HG03060 (cell line): ENCODE data around the gene RIOK3.
"Not testable (repeated sequence)": the region's sequence is repeated elsewhere in the genome, so short reads cannot be mapped to it uniquely, and the experiment has no call there.

Source experiments
- ATAC-seq: cut with Tn5 transposase; IDR thresholded peaks from one replicate; pipeline ENCODE4 v1.9.1; 2021; ENCODE audit warnings: low read depth, moderate number of reproducible peaks; ENCODE audit not compliant: unreplicated experiment

The RIOK3 gene

GRCh38 chr18:23451011-23451410 is 2.1 kb upstream of the RIOK3 start:
- no peak for ATAC-seq

GRCh38 chr18:23451491-23451890 is 1.6 kb upstream of the RIOK3 start:
- ATAC-seq = no peak

- ATAC-seq = no peak
These were observed 750 bp upstream of the RIOK3 start for GRCh38 chr18:23452347-23452727.

- no peak for ATAC-seq
These were observed 582 bp downstream of the RIOK3 start for GRCh38 chr18:23453680-23454058.

- no peak for ATAC-seq
These were observed 3.7 kb downstream of the RIOK3 start for GRCh38 chr18:23456835-23457234.

- ATAC-seq = no peak
These were observed 5.9 kb downstream of the RIOK3 start for GRCh38 chr18:23458830-23459529.

- no peak for ATAC-seq
These were observed 6.4 kb downstream of the RIOK3 start for GRCh38 chr18:23459530-23459921.

GRCh38 chr18:23460285-23461273 is 7.5 kb downstream of the RIOK3 start:
- ATAC-seq = no peak

- ATAC-seq = no peak
These were observed 9.8 kb downstream of the RIOK3 start for GRCh38 chr18:23462876-23463275.

- ATAC-seq = no peak
These were observed 15.8 kb downstream of the RIOK3 start for GRCh38 chr18:23468753-23469459.

GRCh38 chr18:23470620-23471387 is 17.7 kb downstream of the RIOK3 start:
- no peak for ATAC-seq

GRCh38 chr18:23471486-23471885 is 18.4 kb downstream of the RIOK3 start:
- ATAC-seq = no peak

- ATAC-seq = no peak
These were observed 26.9 kb downstream of the RIOK3 start for GRCh38 chr18:23479829-23480505.

- no peak for ATAC-seq
These were observed 31.6 kb downstream of the RIOK3 start for GRCh38 chr18:23484561-23485182.

- no peak for ATAC-seq
These were observed 32.3 kb downstream of the RIOK3 start for GRCh38 chr18:23485386-23485785.

- peak; percentile 70 for ATAC-seq
These were observed 34.9 kb downstream of the RIOK3 start for GRCh38 chr18:23487738-23488570.

GRCh38 chr18:23489586-23489985 is 36.5 kb downstream of the RIOK3 start:
- ATAC-seq = not testable (repeated sequence)

- ATAC-seq = no peak
These were observed 40.6 kb downstream of the RIOK3 start for GRCh38 chr18:23493654-23494053.
